Choroid plexus epithelial cell (primary cell): Measurements from ENCODE around the gene ABCC12.
A peak's percentile ranks its signal among the peaks of the same experiment; 100 is the strongest.
"Not testable (repeated sequence)": the region's sequence is repeated elsewhere in the genome, so short reads cannot be mapped to it uniquely, and the experiment has no call there.

Experiments
- DNase-seq: peaks from one replicate; pipeline ENCODE4 v3.0.0-alpha.2; 2010; ENCODE audit warnings: low read depth
- H3K4me3 ChIP-seq: 2 replicates; pipeline ENCODE4 v1.5.1; 2011; ENCODE audit warnings: low read depth, mild to moderate bottlenecking, control low read depth, low read length, moderate library complexity
- CTCF ChIP-seq: conservative IDR thresholded peaks from 2 replicates; pipeline ENCODE4 v1.5.1; 2011; ENCODE audit warnings: low read depth, mild to moderate bottlenecking, control low read depth, inconsistent platforms, low read length, moderate library complexity

ABCC12 gene

GRCh38 chr16:48176635-48177408 is 21.0 kb upstream of the ABCC12 start:
- no peak for DNase-seq
- no peak for TF ChIP-seq CTCF
- H3K4me3 ChIP-seq, result no peak overlapping the region

GRCh38 chr16:48173889-48174288 is 18.1 kb upstream of the ABCC12 start:
- TF ChIP-seq CTCF, result no peak
- no peak overlapping the region for H3K4me3 ChIP-seq
- no peak for DNase-seq

GRCh38 chr16:48172682-48173081 is 16.9 kb upstream of the ABCC12 start:
- no peak overlapping the region for H3K4me3 ChIP-seq
- no peak for TF ChIP-seq CTCF
- no peak for DNase-seq

GRCh38 chr16:48169896-48170295 is 14.1 kb upstream of the ABCC12 start:
- no peak for TF ChIP-seq CTCF
- DNase-seq, result no peak
- no peak overlapping the region for H3K4me3 ChIP-seq

- DNase-seq, result no peak
- no peak for TF ChIP-seq CTCF
- H3K4me3 ChIP-seq, result no peak overlapping the region
These were observed 12.3 kb upstream of the ABCC12 start for GRCh38 chr16:48168075-48168474.

GRCh38 chr16:48166617-48167016 is 10.8 kb upstream of the ABCC12 start:
- DNase-seq, H3K4me3 ChIP-seq: not testable (repeated sequence)

GRCh38 chr16:48165961-48166578 is 10.3 kb upstream of the ABCC12 start:
- TF ChIP-seq CTCF, result no peak
- peak; percentile 33 for DNase-seq
- no peak overlapping the region for H3K4me3 ChIP-seq
